Astrocyte of the cerebellum (primary cell): ENCODE results near the gene OR2H1.

Experiments
- DNase-seq: peaks from one replicate; pipeline ENCODE4 v3.0.0-alpha.2; 2011; ENCODE audit warnings: low read depth
- H3K4me3 ChIP-seq: 2 replicates; pipeline ENCODE4 v1.5.1; 2011; ENCODE audit warnings: mild to moderate bottlenecking, low read depth, low read length, moderate library complexity
- in situ Hi-C: cut with HindIII; loops from 2 replicates; pipeline ENCODE4 v1.10.0; 2017; ENCODE audit warnings: low sequenced_read_pairs
- TF ChIP-seq, protein P1 (sequence below): IDR thresholded peaks from 2 replicates; pipeline ENCODE4 v1.5.1; 2012; ENCODE audit warnings: low read length, low read depth, moderate library complexity, mild to moderate bottlenecking; ENCODE audit errors: missing control alignments

OR2H1 gene

DNA sequence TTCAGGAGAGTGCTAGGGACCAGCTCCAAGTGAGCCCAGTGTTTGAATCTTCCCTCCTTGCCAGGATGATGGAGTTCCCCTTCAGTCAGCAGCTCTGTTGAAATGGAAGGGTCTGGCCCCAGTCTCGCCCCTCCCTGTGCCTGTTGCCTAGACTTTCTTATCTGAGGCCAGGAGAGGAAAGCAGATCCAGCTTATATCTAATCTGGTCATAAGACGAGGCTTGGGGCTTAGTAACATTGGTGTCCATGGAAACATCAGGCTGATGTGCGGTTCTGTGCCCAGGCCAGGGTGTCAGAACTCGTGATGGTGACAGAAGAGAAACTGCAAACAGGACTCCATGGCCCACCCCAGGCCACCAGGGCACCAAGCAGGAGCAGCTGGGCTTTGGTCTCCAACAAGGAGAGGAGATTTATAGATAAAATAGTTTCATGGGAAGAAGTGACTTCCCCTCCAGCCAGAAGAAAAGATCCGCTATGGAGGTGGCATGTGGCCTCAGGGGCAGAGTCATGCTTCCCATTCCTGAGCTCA lies 21.0 kb downstream of the OR2H1 start:
- DNase-seq, result no peak
- H3K4me3 ChIP-seq, result no peak overlapping the region
- in situ Hi-C loops, result no loop called here
- TF ChIP-seq, protein P1, sequence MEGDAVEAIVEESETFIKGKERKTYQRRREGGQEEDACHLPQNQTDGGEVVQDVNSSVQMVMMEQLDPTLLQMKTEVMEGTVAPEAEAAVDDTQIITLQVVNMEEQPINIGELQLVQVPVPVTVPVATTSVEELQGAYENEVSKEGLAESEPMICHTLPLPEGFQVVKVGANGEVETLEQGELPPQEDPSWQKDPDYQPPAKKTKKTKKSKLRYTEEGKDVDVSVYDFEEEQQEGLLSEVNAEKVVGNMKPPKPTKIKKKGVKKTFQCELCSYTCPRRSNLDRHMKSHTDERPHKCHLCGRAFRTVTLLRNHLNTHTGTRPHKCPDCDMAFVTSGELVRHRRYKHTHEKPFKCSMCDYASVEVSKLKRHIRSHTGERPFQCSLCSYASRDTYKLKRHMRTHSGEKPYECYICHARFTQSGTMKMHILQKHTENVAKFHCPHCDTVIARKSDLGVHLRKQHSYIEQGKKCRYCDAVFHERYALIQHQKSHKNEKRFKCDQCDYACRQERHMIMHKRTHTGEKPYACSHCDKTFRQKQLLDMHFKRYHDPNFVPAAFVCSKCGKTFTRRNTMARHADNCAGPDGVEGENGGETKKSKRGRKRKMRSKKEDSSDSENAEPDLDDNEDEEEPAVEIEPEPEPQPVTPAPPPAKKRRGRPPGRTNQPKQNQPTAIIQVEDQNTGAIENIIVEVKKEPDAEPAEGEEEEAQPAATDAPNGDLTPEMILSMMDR, result no peak

DNA sequence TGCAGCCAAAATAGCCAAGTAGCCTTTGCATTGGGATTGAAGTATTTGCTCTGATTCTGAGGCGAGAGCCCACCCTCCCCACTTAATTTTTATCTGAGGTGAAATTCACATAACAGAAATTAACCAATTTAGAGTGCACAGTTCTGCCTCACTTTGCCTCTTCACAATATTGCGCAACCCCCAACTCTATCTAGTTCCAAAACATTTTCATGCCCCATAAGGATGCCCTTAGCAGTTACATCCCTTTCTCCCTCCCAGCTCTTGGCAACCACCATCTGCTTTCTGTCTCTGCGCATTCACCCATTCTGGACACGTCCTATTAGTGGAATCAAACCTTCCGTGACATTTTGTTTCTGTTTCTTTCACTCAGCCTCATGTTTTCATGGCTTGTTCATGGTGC lies 21.8 kb downstream of the OR2H1 start:
- no peak overlapping the region for H3K4me3 ChIP-seq
- in situ Hi-C loops, result no loop called here
- no peak for DNase-seq
- TF ChIP-seq, protein P1, result no peak

DNA sequence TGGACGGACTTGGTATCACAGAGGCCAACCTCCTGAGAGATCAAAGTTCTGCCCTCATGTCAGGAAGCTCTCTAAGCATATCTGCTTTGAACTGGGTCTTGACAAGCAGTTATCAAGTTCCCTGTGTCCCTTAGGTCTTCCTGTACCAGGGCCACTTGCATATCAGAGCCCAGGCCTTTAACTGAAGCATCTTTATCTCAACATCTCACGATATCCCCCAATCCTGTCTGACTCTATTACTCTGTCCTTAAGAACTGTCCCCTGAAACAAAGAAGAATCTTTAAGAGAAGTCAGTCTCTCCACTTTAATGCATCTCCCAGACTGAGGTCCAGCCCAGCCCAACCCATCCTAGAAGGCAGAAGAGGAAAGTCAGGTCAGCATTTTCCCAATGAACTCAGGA lies 22.6 kb downstream of the OR2H1 start:
- no peak overlapping the region for H3K4me3 ChIP-seq
- TF ChIP-seq, protein P1, result no peak
- in situ Hi-C loops, result no loop called here
- DNase-seq, result no peak

DNA sequence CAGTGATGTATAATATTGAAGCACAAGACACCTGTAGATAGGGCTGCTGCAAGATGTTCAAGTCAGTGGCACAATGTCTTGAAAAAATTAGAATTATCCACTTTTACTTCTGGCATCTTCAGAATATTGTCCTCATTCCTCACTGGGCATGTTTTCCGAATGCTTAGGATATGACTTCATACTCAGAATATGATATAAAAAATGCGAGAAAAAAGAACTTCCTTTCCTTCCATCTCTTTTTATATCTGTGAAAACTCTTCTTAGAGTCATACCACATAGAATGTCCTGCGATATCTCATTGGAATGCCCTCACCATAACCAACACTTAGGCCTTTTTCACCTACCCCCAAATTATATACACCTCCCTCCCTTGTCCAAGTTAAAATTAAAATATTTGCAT lies 26.2 kb downstream of the OR2H1 start:
- no peak overlapping the region for H3K4me3 ChIP-seq
- no peak for DNase-seq
- in situ Hi-C loops, result no loop called here
- TF ChIP-seq, protein P1, result no peak

DNA sequence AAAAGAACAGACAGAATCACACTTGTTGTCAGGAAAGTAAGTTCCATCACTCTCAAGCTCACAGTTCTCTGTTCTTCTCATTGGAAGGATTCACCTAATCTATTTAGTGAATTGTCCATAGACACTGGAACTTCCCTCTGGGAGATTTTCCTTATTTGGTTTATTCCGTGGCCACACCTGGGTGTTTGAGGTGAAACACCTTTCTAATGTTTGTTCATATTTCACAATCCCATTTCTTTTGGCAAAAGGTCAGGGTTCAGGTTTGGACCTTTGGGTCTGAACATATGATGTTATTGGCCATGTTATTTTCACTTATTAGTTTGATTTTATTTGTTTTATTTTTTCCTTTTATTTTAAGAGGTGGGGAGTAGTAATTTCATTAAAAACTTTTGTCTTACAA lies 26.8 kb downstream of the OR2H1 start:
- TF ChIP-seq, protein P1, result no peak
- no peak overlapping the region for H3K4me3 ChIP-seq
- no peak for DNase-seq
- in situ Hi-C loops, result no loop called here

DNA sequence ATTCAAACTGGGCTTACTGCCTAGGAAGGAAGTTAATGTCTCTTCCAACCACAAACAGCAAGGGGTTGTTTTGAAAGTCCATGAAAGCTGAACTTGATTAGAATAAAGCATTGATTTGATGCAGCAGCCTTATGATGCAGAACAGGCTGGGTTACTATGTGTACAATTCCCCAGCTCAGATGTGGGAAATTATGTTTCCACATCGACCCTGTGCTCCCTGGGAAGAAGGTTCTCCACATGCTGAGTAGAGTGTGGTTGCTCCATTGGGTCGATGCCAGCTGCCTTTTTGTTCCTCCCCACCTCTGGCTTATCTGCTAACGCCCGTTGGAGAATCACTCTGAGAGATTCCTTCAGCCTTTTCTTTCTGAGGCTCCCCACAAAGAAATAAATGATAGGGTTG lies 29.6 kb downstream of the OR2H1 start:
- DNase-seq, result peak; percentile 8
- TF ChIP-seq, protein P1, result no peak
- H3K4me3 ChIP-seq, result no peak overlapping the region
- in situ Hi-C loops, result no loop called here

DNA sequence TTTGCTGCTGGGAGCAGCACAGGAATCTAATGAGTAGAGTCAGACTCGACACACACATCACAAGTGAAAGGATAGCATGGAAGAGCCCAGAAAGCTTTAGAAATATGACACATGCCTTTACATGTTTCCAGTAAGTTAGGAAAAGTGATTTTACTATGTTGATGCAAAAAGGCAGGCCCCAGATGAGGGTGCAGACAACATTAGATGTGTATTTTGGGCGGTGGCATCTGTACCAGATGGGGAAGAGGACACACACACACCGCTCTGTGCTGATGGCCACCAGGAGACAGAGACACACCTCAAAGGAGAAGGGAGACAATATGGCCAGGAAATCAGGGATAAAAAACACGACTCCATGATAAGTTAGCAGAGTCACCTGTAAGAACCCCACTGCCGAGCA lies 30.2 kb downstream of the OR2H1 start:
- TF ChIP-seq, protein P1, result no peak
- no peak overlapping the region for H3K4me3 ChIP-seq
- no peak for DNase-seq
- in situ Hi-C loops, result no loop called here
